WTC11 (cell line): ENCODE data around the gene LSM7. TPM values are rescaled to one million over a fixed set of nuclear protein-coding genes. Genes with fewer than 3 reads are reported as not detected.

Experiments used
- ATAC-seq: fragments of 200-7000 bp; cut with Tn5 transposase; 2 replicates; pipeline ENCODE4 v1.10.0; 2021; ENCODE audit warnings: mild to moderate bottlenecking, moderate library complexity
- CTCF ChIA-PET: fragments of 300-600 bp; sonication (Branson Sonifier 250); formaldehyde crosslinking; loops from one replicate; lab custom pipeline; 2021; ENCODE audit warnings: antibody characterized with exemption; lab: Charles Lee
- POLR2A ChIA-PET: fragments of 350-600 bp; sonication (Branson Sonifier 250); formaldehyde crosslinking; loops from one replicate; lab custom pipeline; 2021; ENCODE audit warnings: antibody characterized with exemption; lab: Charles Lee
- DNase-seq: peaks from one replicate; pipeline ENCODE4 v3.0.0; 2021; ENCODE audit warnings: low spot score
- H3K27ac Mint-ChIP-seq: 2 replicates; pipeline ENCODE4 v1.8.0; 2021; ENCODE audit warnings: mixed read lengths
- H3K27me3 Mint-ChIP-seq: 2 replicates; pipeline ENCODE4 v1.8.0; 2021; ENCODE audit warnings: low read depth, mild to moderate bottlenecking, moderate library complexity, mixed read lengths
- H3K36me3 Mint-ChIP-seq: 2 replicates; pipeline ENCODE4 v1.8.0; 2021; ENCODE audit warnings: mixed read lengths
- H3K4me1 Mint-ChIP-seq: 2 replicates; pipeline ENCODE4 v1.8.0; 2022; ENCODE audit warnings: mixed read lengths
- H3K4me3 Mint-ChIP-seq: 2 replicates; pipeline ENCODE4 v1.8.0; 2021; ENCODE audit warnings: mild to moderate bottlenecking, moderate library complexity, mixed read lengths
- H3K9me3 Mint-ChIP-seq: 2 replicates; pipeline ENCODE4 v1.8.0; 2021; ENCODE audit warnings: mixed read lengths
- ARID4B ChIP-seq: sonication (generic); formaldehyde crosslinking; IDR thresholded peaks from 2 replicates; pipeline ENCODE4 v1.8.0; 2023; ENCODE audit warnings: missing genetic modification reagents, mild to moderate bottlenecking, borderline replicate concordance
- E2F1 ChIP-seq: sonication (generic); formaldehyde crosslinking; IDR thresholded peaks from 2 replicates; pipeline ENCODE4 v1.8.0; 2022; ENCODE audit warnings: mild to moderate bottlenecking, missing genetic modification reagents
- E2F5 ChIP-seq: sonication (generic); formaldehyde crosslinking; IDR thresholded peaks from 2 replicates; pipeline ENCODE4 v1.8.1; 2022; ENCODE audit warnings: mild to moderate bottlenecking, moderate library complexity, missing genetic modification reagents
- ELF4 ChIP-seq: sonication (generic); formaldehyde crosslinking; IDR thresholded peaks from 2 replicates; pipeline ENCODE4 v1.8.1; 2022; ENCODE audit warnings: low read depth, mild to moderate bottlenecking, moderate library complexity, missing genetic modification reagents
- ETV6 ChIP-seq: sonication (generic); formaldehyde crosslinking; IDR thresholded peaks from 2 replicates; pipeline ENCODE4 v1.8.1; 2022; ENCODE audit warnings: mild to moderate bottlenecking, missing genetic modification reagents
- FOXP1 ChIP-seq: sonication (generic); formaldehyde crosslinking; IDR thresholded peaks from 2 replicates; pipeline ENCODE4 v1.8.0; 2022; ENCODE audit warnings: missing genetic modification reagents, mild to moderate bottlenecking, moderate library complexity, borderline replicate concordance
- MAX ChIP-seq: sonication (generic); formaldehyde crosslinking; IDR thresholded peaks from 2 replicates; pipeline ENCODE4 v1.8.0; 2022; ENCODE audit warnings: mild to moderate bottlenecking, missing genetic modification reagents
- MXD4 ChIP-seq: fragments of 250-450 bp; sonication (Bioruptor Pico); IDR thresholded peaks from 2 replicates; pipeline ENCODE4 v1.8.0; 2021; ENCODE audit warnings: mild to moderate bottlenecking, moderate library complexity, borderline replicate concordance
- PRRX2 ChIP-seq: fragments of 250-450 bp; sonication (Bioruptor Pico); IDR thresholded peaks from 2 replicates; pipeline ENCODE4 v1.8.0; 2021; ENCODE audit warnings: mild to moderate bottlenecking
- STAT6 ChIP-seq: sonication (generic); formaldehyde crosslinking; conservative IDR thresholded peaks from 2 replicates; pipeline ENCODE4 v1.8.1; 2023; ENCODE audit warnings: mild to moderate bottlenecking, low read depth, missing genetic modification reagents, moderate library complexity
- TP53 ChIP-seq: sonication (generic); formaldehyde crosslinking; IDR thresholded peaks from 2 replicates; pipeline ENCODE4 v1.8.1; 2023; ENCODE audit warnings: mild to moderate bottlenecking, missing genetic modification reagents
- USF1 ChIP-seq: sonication (generic); formaldehyde crosslinking; IDR thresholded peaks from 2 replicates; pipeline ENCODE4 v1.8.0; 2022; ENCODE audit warnings: mild to moderate bottlenecking, missing genetic modification reagents
- ZBTB21 ChIP-seq: sonication (generic); formaldehyde crosslinking; IDR thresholded peaks from 2 replicates; pipeline ENCODE4 v1.8.1; 2023; ENCODE audit warnings: mild to moderate bottlenecking, missing genetic modification reagents, borderline replicate concordance
- ZBTB43 ChIP-seq: sonication (generic); formaldehyde crosslinking; IDR thresholded peaks from 2 replicates; pipeline ENCODE4 v1.8.1; 2023; ENCODE audit warnings: mild to moderate bottlenecking, missing genetic modification reagents
- ZNF138 ChIP-seq: sonication (generic); formaldehyde crosslinking; conservative IDR thresholded peaks from 2 replicates; pipeline ENCODE4 v1.8.1; 2022; ENCODE audit warnings: mild to moderate bottlenecking, moderate library complexity, missing genetic modification reagents
- ZNF232 ChIP-seq: sonication (generic); formaldehyde crosslinking; IDR thresholded peaks from 2 replicates; pipeline ENCODE4 v1.8.0; 2022; ENCODE audit warnings: mild to moderate bottlenecking, missing genetic modification reagents
- ZNF671 ChIP-seq: fragments of 250-450 bp; sonication (Bioruptor Pico); IDR thresholded peaks from 2 replicates; pipeline ENCODE4 v1.8.0; 2021; ENCODE audit warnings: mild to moderate bottlenecking
- ZSCAN18 ChIP-seq: fragments of 250-450 bp; sonication (Bioruptor Pico); IDR thresholded peaks from 2 replicates; pipeline ENCODE4 v2.1.2; 2022; ENCODE audit warnings: mild to moderate bottlenecking, moderate library complexity
- total RNA-seq: library from RNA; stranded (reverse); gene quantifications from 3 replicates; pipeline ENCODE4 v1.2.3, GENCODE V29; 2021

LSM7 gene
- total RNA-seq, 1 experiment from 2014 or later = 245 TPM

- TF ChIP-seq E2F1 (CRISPR knock-in tag) (peak; percentile 13; the same call in 1 of the 2 replicates), ARID4B (CRISPR knock-in tag) (peak; percentile 62), ZNF138 (CRISPR knock-in tag) (no peak), MAX (CRISPR knock-in tag) (peak; percentile 80; the same call in 1 of the 2 replicates), ELF4 (CRISPR knock-in tag) (0 out of 2 replicates have a peak, but pooled peaks have one; percentile 41), E2F5 (CRISPR knock-in tag) (peak; percentile 86), ZBTB21 (peak; percentile 39; the same call in 1 of the 2 replicates), ETV6 (CRISPR knock-in tag) (peak; percentile 57; the same call in 1 of the 2 replicates), USF1 (0 out of 2 replicates have a peak, but pooled peaks have one; percentile 20), FOXP1 (CRISPR knock-in tag) (0 out of 2 replicates have a peak, but pooled peaks have one; percentile 17)
These were observed at the start of gene LSM7, which contains the start of gene SPPL2B (continued) for GRCh38 chr19:2328401-2329148.

GRCh38 chr19:2376784-2377519, 48.6 kb upstream of the LSM7 start:
- CTCF ChIA-PET = interaction anchor here (0.5 kb wide), 1 partner anchor 85 kb away, joined by 3 read pairs; no protein-coding TSS in a partner anchor
- Mint-ChIP-seq H3K36me3 (peaks cover 11% of the 10 kb centered on the region), H3K4me3 (no peak overlapping the region), H3K4me1 (no peaks in the 10 kb centered on the region), H3K27me3 (peaks cover 14% of the 10 kb centered on the region), H3K9me3 (peaks cover 36% of the 10 kb centered on the region), H3K27ac (no peak overlapping the region)
- ATAC-seq (no peak), DNase-seq (no peak)
- POLR2A ChIA-PET = interaction anchor here (0.5 kb wide), 1 partner anchor 238 kb away, joined by 3 read pairs; no protein-coding TSS in a partner anchor
- TF ChIP-seq ZBTB43 (no peak), MAX (CRISPR knock-in tag) (no peak), STAT6 (CRISPR knock-in tag) (no peak), MXD4 (CRISPR knock-in tag) (no peak), PRRX2 (CRISPR knock-in tag) (no peak), ZSCAN18 (no peak), TP53 (CRISPR knock-in tag) (no peak), ZNF232 (CRISPR knock-in tag) (no peak), ZNF671 (CRISPR knock-in tag) (no peak)
